Activated naive CD4-positive, alpha-beta T cell treated with anti-CD3 and anti-CD28 coated beads, Interleukin-2, amount 10 ng/mL, durations not matched to agents 5 hours and 36 hours (primary cell): ENCODE results near the gene TBRG1. TPM values are rescaled to one million over a fixed set of nuclear protein-coding genes. Genes with fewer than 3 reads are reported as not detected.

Experiments used
- total RNA-seq, 2 experiments: library from RNA; stranded (reverse); gene quantifications; one replicate each; pipeline ENCODE4 v1.2.3, GENCODE V29; 2021

Gene TBRG1, protein sequence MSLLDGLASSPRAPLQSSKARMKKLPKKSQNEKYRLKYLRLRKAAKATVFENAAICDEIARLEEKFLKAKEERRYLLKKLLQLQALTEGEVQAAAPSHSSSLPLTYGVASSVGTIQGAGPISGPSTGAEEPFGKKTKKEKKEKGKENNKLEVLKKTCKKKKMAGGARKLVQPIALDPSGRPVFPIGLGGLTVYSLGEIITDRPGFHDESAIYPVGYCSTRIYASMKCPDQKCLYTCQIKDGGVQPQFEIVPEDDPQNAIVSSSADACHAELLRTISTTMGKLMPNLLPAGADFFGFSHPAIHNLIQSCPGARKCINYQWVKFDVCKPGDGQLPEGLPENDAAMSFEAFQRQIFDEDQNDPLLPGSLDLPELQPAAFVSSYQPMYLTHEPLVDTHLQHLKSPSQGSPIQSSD
- total RNA-seq = 10 to 100 TPM; 39.9 to 41.9 TPM

GRCh38 chr11:124622531-124623451 lies at the start of gene TBRG1:
TBRG1 (plus strand) TSS chr11:124622864; CDS start chr11:124623084, 220 bp downstream.

DNA sequence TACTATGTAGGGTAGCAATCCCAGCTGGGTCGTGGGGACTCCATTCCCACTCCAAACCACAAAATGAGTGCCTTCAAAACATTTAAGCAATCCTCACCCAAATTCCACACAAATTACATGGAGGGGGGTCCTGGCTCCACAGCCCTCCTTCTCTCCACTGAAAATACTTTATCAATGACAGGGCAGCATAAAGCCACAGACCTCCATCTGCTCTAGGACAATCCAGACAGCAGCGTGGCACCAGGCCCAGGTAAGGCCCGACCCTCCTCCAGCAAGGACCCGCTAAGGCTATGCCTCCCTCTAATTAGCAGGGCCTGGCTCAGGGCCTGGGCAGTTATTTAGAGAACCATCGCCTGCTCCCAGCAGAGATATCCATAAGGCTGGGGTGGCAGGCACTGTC lies 11.6 kb upstream of the TBRG1 start, which contains the start of gene PANX3:
Gene PANX3 (plus strand): TSS at position 365 of the 400 bp plus-strand sequence. CDS start 129 bp downstream, outside the sequence.

GRCh38 chr11:124673333-124674167 lies 50.9 kb downstream of the TBRG1 start, which contains the start of the genes SIAE and SPA17:
SIAE (minus strand) TSS chr11:124673739; CDS start chr11:124673708, 31 bp downstream.
SPA17 (plus strand) TSS chr11:124673904; CDS start chr11:124675265, 1,361 bp downstream.

Other genes starting within 250 kb of the TBRG1 start
- not detected for gene OR8B2, start 238.4 kb upstream of the TBRG1 start, total RNA-seq
- not detected for gene OR8B3, start 223.8 kb upstream of the TBRG1 start, total RNA-seq
- not detected for gene OR8B4, start 198.0 kb upstream of the TBRG1 start, total RNA-seq
- gene OR8B8, start 177.2 kb upstream of the TBRG1 start, total RNA-seq = not detected
- not detected for gene OR8B12, start 79.2 kb upstream of the TBRG1 start, total RNA-seq
- gene OR8A1, start 52.9 kb upstream of the TBRG1 start, total RNA-seq = not detected
- gene PANX3, start 11.4 kb upstream of the TBRG1 start, total RNA-seq = not detected
- 1 to 10 TPM; 7.8 to 8.1 TPM for gene SIAE, start 50.9 kb downstream of the TBRG1 start, total RNA-seq
- 1 to 10 TPM; 1.5 to 2.9 TPM for gene SPA17, start 51.0 kb downstream of the TBRG1 start, total RNA-seq
- gene NRGN, start 117.1 kb downstream of the TBRG1 start, total RNA-seq = 1 to 10 TPM; 6.8 to 8.2 TPM
- under 1 TPM; 0.93 to 0.94 TPM for gene VSIG2, start 129.4 kb downstream of the TBRG1 start, total RNA-seq
- gene ESAM, start 139.4 kb downstream of the TBRG1 start, total RNA-seq = 1 to 10 TPM; 1.7 to 2.7 TPM
- 10 to 100 TPM in 1 of 2 experiments, 1 to 10 TPM in 1; 8.7 to 11.4 TPM for gene MSANTD2, start 177.5 kb downstream of the TBRG1 start, total RNA-seq
- gene ROBO3, start 242.6 kb downstream of the TBRG1 start, total RNA-seq = 10 to 100 TPM; 14.9 to 15.9 TPM